Upper lobe of right lung (tissue), 1 donor: ENCODE measurements around the gene UGT1A7. TPM values are rescaled to one million over a fixed set of nuclear protein-coding genes. Genes with fewer than 3 reads are reported as not detected.

Source experiments
- ATAC-seq: fragments of 200-7000 bp; cut with Tn5 transposase; one replicate; pipeline ENCODE4 v1.9.1; 2020; ENCODE audit warnings: mild to moderate bottlenecking, moderate library complexity
- DNase-seq: peaks from one replicate; pipeline ENCODE4 v3.0.0-alpha.2; 2020
- H3K27ac ChIP-seq: fragments of 200-600 bp; one replicate; pipeline ENCODE4 v1.8.0; 2022
- H3K27me3 ChIP-seq: fragments of 200-600 bp; one replicate; pipeline ENCODE4 v1.8.0; 2022; ENCODE audit warnings: mild to moderate bottlenecking
- H3K36me3 ChIP-seq: fragments of 200-600 bp; one replicate; pipeline ENCODE4 v1.8.0; 2022
- H3K4me1 ChIP-seq: fragments of 200-600 bp; one replicate; pipeline ENCODE4 v1.8.0; 2022
- H3K4me3 ChIP-seq: fragments of 200-600 bp; one replicate; pipeline ENCODE4 v1.8.0; 2022; ENCODE audit warnings: mild to moderate bottlenecking
- H3K9me3 ChIP-seq: fragments of 200-600 bp; one replicate; pipeline ENCODE4 v1.8.0; 2022
- intact Hi-C: fragments of 100-400 bp; cut with DNase I; formaldehyde crosslinking; loops from one replicate; pipeline ENCODE4 v1.11.0; 2022
- total RNA-seq: library from RNA; stranded (reverse); fragmentation: NEBNext Ultra II Directional; extraction: Animal tissue kit (Norgen Biotek cat#: 25700); gene quantifications from one replicate; pipeline ENCODE4 v1.2.1, GENCODE V29; 2021
- TF ChIP-seq, protein P1 (sequence below): fragments of 200-600 bp; IDR thresholded peaks from one replicate; pipeline ENCODE4 v1.8.0; 2022; ENCODE audit warnings: antibody characterized with exemption
- donor health status: DM: no; HTN: yes; CAD: no; lungs with severe emphysema.

The UGT1A7 gene
- total RNA-seq, 1 donor from 2014 or later, result not detected

- H3K27me3 ChIP-seq, result no peaks in the 10 kb centered on the region
- H3K36me3 ChIP-seq, result no peaks in the 10 kb centered on the region
- no peaks in the 10 kb centered on the region for H3K9me3 ChIP-seq
- H3K4me3 ChIP-seq, result no peak overlapping the region
- no peaks in the 10 kb centered on the region for H3K4me1 ChIP-seq
- intact Hi-C loops, result no loop called here
- peak; percentile 50 for DNase-seq
- ATAC-seq, result peak; percentile 14
- H3K27ac ChIP-seq, result no peak overlapping the region
- TF ChIP-seq, protein P1, sequence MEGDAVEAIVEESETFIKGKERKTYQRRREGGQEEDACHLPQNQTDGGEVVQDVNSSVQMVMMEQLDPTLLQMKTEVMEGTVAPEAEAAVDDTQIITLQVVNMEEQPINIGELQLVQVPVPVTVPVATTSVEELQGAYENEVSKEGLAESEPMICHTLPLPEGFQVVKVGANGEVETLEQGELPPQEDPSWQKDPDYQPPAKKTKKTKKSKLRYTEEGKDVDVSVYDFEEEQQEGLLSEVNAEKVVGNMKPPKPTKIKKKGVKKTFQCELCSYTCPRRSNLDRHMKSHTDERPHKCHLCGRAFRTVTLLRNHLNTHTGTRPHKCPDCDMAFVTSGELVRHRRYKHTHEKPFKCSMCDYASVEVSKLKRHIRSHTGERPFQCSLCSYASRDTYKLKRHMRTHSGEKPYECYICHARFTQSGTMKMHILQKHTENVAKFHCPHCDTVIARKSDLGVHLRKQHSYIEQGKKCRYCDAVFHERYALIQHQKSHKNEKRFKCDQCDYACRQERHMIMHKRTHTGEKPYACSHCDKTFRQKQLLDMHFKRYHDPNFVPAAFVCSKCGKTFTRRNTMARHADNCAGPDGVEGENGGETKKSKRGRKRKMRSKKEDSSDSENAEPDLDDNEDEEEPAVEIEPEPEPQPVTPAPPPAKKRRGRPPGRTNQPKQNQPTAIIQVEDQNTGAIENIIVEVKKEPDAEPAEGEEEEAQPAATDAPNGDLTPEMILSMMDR, result no peak
These were observed 111.9 kb downstream of the UGT1A7 start for GRCh38 chr2:233793465-233794127.

- ATAC-seq (no peak), DNase-seq (peak; percentile 47)
- H3K9me3 ChIP-seq, result no peaks in the 10 kb centered on the region
- no peaks in the 10 kb centered on the region for H3K27me3 ChIP-seq
- TF ChIP-seq, protein P1, result no peak
- H3K27ac ChIP-seq, result no peak overlapping the region
- H3K4me1 ChIP-seq, result no peaks in the 10 kb centered on the region
- intact Hi-C loops, result no loop called here
- H3K36me3 ChIP-seq, result no peaks in the 10 kb centered on the region
- H3K4me3 ChIP-seq, result no peak overlapping the region
These were observed 112.5 kb downstream of the UGT1A7 start for GRCh38 chr2:233794128-233794658.

DNA sequence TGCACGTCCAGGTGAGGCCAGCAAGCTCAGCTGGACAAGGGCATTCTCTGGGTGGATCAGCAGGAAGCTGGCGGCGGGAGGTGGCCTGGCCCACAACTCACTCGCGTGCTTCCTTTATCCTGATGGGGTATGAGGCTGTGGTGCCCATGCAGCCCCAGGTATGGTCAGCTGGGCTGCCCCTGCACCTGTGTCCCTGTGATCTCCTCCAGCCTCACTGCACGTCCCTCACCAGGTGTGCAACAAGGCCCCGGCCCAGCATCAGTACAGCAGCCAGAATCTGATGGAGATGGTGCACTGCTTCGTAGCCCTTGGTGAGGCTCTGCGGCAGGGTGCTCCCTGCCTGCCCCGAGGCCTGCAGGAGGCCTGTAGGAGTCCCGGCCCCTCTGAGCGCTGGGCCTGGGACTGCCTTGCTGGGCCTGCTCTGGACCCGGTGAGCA lies 114.1 kb downstream of the UGT1A7 start:
- Histone ChIP-seq H3K36me3 (no peaks in the 10 kb centered on the region), H3K27ac (no peak overlapping the region), H3K27me3 (no peaks in the 10 kb centered on the region), H3K4me3 (no peak overlapping the region), H3K9me3 (no peaks in the 10 kb centered on the region), H3K4me1 (no peaks in the 10 kb centered on the region)
- intact Hi-C loops, result no loop called here
- TF ChIP-seq, protein P1, result no peak
- ATAC-seq (no peak), DNase-seq (peak; percentile 54)

DNA sequence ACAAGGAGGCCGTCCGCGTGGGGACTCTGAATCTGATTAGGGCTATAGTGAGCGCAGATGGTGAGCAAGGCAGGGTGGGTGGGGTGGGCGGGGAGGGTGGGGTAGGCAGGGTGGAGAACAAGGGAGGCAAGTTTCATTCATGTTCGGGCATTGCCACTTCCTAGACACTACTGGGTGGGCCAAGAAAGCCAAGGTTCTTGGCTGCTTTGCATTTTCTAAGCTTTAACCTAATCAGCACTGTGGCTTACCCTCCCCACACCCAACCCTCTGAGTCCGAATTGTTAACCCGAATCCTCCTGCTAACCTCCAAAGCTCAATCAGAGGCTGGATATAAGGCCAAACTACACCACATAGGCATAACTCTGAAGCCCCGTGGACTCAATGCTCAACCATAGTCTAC lies 114.6 kb downstream of the UGT1A7 start:
- H3K4me1 ChIP-seq, result no peaks in the 10 kb centered on the region
- H3K27me3 ChIP-seq, result no peaks in the 10 kb centered on the region
- ATAC-seq, result no peak
- H3K4me3 ChIP-seq, result no peak overlapping the region
- no peak overlapping the region for H3K27ac ChIP-seq
- H3K36me3 ChIP-seq, result no peaks in the 10 kb centered on the region
- no peaks in the 10 kb centered on the region for H3K9me3 ChIP-seq
- TF ChIP-seq, protein P1, result no peak
- DNase-seq, result no peak
- intact Hi-C loops, result no loop called here

GRCh38 chr2:233798335-233799086 lies 116.8 kb downstream of the UGT1A7 start:
- H3K4me1 ChIP-seq, result no peaks in the 10 kb centered on the region
- ATAC-seq (no peak), DNase-seq (peak; percentile 49)
- no peaks in the 10 kb centered on the region for H3K9me3 ChIP-seq
- intact Hi-C loops, result no loop called here
- H3K27me3 ChIP-seq, result no peaks in the 10 kb centered on the region
- TF ChIP-seq, protein P1, result no peak
- no peaks in the 10 kb centered on the region for H3K36me3 ChIP-seq
- H3K27ac ChIP-seq, result no peak overlapping the region
- H3K4me3 ChIP-seq, result no peak overlapping the region
